Calu3 (cell line): ENCODE measurements around the gene SCAMP2. TPM values are rescaled to one million over a fixed set of nuclear protein-coding genes. Genes with fewer than 3 reads are reported as not detected.

Source experiments
- microRNA-seq: library from miRNA; unstranded; fragments of <30 nt; microRNA quantifications from one replicate; pipeline ENCODE4 v1.2.0, GENCODE V29; 2022
- total RNA-seq: library from RNA; stranded (reverse); gene quantifications from 2 replicates; pipeline ENCODE4 v1.2.3, GENCODE V29; 2022

SCAMP2 gene
- total RNA-seq, 1 experiment from 2014 or later, result 114 TPM

Small RNA genes within 50 kb of the gene (microRNA-seq; reads per million reads assigned to microRNA genes)
- 6.0 reads per million, percentile 20 among the genes with 10 or more reads in this experiment for gene MIR6882

Other genes starting within 250 kb of the SCAMP2 start
- 65.1 and 70.1 TPM in 2 replicates for gene EDC3, start 177.3 kb downstream of the SCAMP2 start, total RNA-seq
- 3.0 and 3.4 TPM in 2 replicates for gene CYP1A1, start 147.8 kb downstream of the SCAMP2 start, total RNA-seq
- gene CYP1A2, start 124.5 kb downstream of the SCAMP2 start, total RNA-seq, result not detected in 2 replicates
- 82.6 and 85.1 TPM in 2 replicates for gene CSK, start 91.3 kb downstream of the SCAMP2 start, total RNA-seq
- 0.35 and 1.1 TPM in 2 replicates for gene LMAN1L, start 60.5 kb downstream of the SCAMP2 start, total RNA-seq
- 0.21 and 0.29 TPM in 2 replicates for gene CPLX3, start 46.7 kb downstream of the SCAMP2 start, total RNA-seq
- gene ULK3, start 30.2 kb downstream of the SCAMP2 start, total RNA-seq, result 33.8 and 42.2 TPM in 2 replicates
- gene MPI, start 16.7 kb upstream of the SCAMP2 start, total RNA-seq, result 63.3 and 76.1 TPM in 2 replicates
- gene FAM219B, start 33.5 kb upstream of the SCAMP2 start, total RNA-seq, result 48.1 and 56.2 TPM in 2 replicates
- gene COX5A, start 64.7 kb upstream of the SCAMP2 start, total RNA-seq, result 272 and 280 TPM in 2 replicates
- gene RPP25, start 83.4 kb upstream of the SCAMP2 start, total RNA-seq, result 14.9 and 19.2 TPM in 2 replicates
- gene SCAMP5, start 122.2 kb upstream of the SCAMP2 start, total RNA-seq, result 10.7 and 13.6 TPM in 2 replicates
- 23.4 and 24.4 TPM in 2 replicates for gene PPCDC, start 150.2 kb upstream of the SCAMP2 start, total RNA-seq